Measurements from ENCODE around the gene SLC27A2.

SLC27A2 gene

GRCh38 chr15:50190723-50191122, 8.7 kb downstream of the SLC27A2 start:
- DNase-seq (ENCODE audit: low spot score), result no peak

DNA sequence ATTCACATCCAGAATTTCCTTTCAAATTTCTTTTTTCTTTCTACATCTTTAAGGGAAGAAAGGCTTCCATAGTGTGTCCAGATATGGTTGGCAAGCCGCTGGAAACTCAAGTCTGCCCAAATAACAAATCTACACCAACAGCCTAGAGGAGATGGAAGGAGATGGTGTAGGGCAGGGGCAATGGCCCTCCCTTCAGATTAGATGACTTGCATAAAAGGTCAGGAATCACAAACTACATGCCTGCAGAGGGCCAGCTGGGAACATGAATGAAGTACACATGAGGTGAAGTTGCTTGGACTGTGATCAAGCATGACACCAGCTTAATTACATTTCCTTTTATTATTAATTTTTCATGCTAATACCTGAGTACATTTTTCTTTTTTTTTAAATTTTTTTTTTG, 10.2 kb downstream of the SLC27A2 start:
- DNase-seq (ENCODE audit: low spot score), result no peak

DNA sequence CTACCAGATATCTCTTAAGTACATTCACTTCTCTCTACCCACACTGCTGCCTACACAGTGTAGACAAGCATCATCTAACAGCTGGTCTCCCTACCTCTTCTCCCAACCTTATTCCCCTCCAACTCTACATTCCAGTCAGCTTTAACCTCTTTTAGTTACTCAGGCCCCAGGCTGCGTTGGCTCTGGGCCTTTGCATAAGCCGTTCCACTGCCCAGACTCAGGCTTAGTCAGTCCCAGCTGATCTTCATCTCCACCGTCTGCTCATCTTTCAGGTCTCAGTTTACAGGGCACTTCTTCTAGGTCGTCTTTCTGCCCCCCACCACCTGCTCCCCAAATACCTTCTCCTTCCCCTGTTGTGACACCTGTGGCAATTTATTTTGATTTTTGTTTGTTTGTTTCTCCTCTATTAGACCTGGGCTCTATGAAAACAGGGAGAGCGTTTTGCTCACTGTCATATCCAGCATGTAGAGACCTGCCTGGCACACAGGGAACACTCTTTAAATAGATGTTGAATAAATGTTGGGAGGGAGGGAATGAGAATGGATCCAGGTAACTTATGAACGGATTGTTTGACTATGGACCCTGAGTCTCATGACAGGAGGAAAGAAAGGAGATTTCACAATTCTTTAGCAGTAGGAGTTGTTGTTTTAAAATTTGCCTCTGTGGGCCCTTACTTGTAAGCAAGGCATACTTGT, 11.1 kb downstream of the SLC27A2 start:
- DNase-seq (ENCODE audit: low spot score), result no peak

DNA sequence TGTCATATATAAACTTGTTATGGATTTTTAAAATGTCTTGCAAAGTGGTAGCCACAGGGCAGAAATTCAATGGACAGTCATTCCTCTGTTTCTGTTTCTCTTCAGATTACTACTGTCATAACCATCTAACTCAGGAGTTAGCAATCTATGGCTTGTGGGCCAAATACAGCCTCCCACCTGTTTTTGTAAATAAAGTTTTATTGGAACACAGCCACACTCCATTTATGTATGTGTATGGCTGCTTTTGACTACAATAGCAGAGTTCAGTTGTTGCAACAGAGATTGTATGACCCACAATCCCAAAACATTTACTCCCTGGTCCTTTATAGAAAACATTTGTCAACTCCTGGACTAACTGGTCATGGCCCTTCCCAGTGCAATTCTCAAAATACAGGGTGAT, 20.0 kb downstream of the SLC27A2 start:
- DNase-seq (ENCODE audit: low spot score), result no peak

- DNase-seq (ENCODE audit: low spot score), result no peak
Observed at GRCh38 chr15:50206020-50206419, 24.0 kb downstream of the SLC27A2 start.

DNA sequence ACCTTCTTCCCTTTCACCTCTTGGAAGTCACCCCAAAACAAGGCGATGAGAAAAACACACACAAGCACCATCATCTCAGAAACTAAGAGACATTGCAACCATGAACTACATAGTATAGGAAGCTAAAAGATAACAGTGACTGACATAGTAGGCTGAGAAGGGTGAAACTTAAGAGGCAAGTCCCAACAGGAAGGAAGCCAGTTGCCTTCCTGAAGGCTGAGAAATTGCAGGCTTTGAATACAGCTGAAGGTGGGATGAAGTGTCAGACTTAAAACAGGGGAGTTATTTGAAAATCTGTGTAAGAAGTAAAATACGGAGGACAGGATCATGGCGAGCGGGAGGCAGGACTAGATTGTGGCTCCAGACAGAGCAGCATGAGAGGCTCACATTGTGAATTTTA, 27.8 kb downstream of the SLC27A2 start:
- no peak for DNase-seq (ENCODE audit: low spot score)

GRCh38 chr15:50210462-50211157, 28.6 kb downstream of the SLC27A2 start:
- DNase-seq (ENCODE audit: low spot score), result no peak

GRCh38 chr15:50218291-50218690, 36.3 kb downstream of the SLC27A2 start:
- DNase-seq (ENCODE audit: low spot score), result no peak

GRCh38 chr15:50218691-50219090, 36.7 kb downstream of the SLC27A2 start:
- DNase-seq (ENCODE audit: low spot score), result no peak

DNA sequence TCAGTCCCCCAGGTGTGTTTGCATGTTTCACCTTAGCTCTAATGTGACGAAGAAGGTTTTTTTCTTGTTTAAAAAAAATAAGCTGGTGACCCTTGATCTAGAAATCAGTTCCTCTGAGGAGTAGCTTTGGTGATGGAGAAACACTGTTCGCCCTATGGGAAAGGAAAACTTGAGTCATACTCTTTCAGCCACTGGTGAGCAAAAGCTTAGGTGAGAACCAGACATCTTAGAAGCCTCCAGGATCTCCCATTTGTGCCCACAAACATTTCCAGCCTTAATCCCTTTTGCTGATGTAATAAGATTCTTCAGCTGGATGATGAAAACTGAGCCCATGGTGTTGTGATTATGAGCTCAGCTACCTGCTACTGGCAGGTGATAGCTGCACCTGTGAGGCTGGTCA, 37.8 kb downstream of the SLC27A2 start:
- DNase-seq (ENCODE audit: low spot score), result no peak

- DNase-seq (ENCODE audit: low spot score), result no peak
Observed at GRCh38 chr15:50222181-50222580, 40.2 kb downstream of the SLC27A2 start.

DNA sequence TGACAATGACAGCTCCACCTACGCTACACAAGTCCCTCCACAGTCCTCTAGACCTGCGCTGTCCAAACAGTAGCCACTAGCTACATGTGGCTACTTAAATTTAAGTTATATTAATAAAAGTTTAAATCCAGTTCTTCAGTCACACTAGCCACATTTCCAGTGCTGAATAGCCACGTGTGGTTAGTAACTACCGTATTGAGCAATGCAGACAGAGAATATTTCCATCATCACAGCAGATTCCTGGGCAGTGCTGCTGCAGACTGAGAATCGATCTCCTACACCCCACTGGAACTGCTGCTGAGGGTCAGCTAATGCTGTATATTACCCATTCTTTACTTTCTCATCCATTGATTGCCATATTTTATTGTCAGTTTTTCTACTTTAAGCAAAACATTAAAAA, 42.6 kb downstream of the SLC27A2 start:
- no peak for DNase-seq (ENCODE audit: low spot score)

DNA sequence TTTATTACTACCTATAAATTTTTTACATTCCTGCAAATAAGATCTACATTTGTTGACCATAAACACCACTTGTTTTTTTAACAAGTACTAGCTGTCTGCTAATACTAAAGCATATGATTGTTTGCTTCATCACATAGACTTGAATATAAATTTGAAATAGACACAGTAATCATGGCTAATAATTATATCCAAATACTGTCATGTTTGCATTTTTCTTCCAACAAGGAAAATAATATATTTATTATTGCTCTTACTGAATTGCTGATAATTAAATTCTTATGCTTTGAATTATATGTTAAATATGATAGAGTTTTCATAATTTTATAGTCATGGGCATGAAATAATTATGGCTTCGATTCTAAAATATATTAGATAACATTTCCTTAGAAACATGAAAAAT, 43.1 kb downstream of the SLC27A2 start:
- no peak for DNase-seq (ENCODE audit: low spot score)

DNA sequence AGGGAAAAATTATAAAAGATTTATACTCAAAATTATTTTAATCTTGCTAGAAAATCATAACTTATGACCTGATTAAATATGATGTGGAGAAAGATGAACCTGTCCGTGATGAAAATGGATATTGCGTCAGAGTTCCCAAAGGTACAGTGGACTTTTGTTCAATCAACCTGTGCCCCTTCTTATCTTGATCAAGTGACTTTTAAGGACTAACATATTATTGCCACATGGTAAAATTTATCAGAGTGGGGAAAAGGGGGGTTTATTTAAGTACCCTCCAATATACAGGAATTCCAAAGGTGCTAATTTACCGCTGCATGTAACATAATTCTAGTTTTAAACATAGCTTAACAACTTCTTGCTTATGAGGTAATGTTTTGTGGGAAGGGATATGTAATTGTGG, 43.9 kb downstream of the SLC27A2 start:
- no peak for DNase-seq (ENCODE audit: low spot score)

DNA sequence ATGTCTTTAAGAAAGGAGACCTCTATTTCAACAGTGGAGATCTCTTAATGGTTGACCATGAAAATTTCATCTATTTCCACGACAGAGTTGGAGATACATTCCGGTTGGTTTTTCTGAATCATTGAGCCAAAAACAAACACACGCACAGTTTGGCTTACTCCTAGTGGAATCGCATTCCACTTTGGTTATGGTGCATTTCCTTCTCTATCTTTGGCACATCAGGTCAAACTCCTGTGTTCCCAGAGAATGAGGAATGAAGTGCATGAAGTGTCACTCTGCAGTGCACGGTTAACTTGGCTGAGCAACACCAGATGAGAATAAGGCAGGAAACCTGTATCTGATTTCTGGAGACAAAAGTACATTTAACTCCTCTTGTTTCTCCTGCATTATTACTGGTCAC, 45.1 kb downstream of the SLC27A2 start:
- DNase-seq (ENCODE audit: low spot score), result no peak

GRCh38 chr15:50228866-50229265, 46.9 kb downstream of the SLC27A2 start:
- no peak for DNase-seq (ENCODE audit: low spot score)

DNA sequence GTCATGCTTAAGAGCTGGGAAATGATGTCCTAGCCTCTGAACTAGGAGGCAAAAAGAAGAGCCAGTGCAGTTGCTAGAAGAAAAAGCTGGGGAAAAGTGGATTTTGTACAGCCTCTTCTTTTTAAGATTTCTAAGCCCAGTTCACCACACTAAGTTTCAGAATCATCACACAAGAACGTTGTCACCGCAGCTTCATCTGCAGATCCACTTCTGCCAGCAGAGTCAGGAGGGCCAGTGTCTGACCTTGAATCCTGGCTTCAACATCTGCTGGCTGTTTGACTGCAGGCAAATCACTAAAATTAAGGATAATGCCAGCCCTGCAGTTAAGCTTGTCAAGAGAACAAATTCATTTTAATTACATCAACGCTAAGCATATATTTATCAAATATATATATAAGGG, 47.3 kb downstream of the SLC27A2 start:
- DNase-seq (ENCODE audit: low spot score), result no peak

GRCh38 chr15:50231761-50232160, 49.8 kb downstream of the SLC27A2 start:
- DNase-seq (ENCODE audit: low spot score), result no peak

GRCh38 chr15:50232791-50233190, 50.8 kb downstream of the SLC27A2 start:
- no peak for DNase-seq (ENCODE audit: low spot score)

GRCh38 chr15:50233192-50233736, 51.3 kb downstream of the SLC27A2 start:
- DNase-seq (ENCODE audit: low spot score), result no peak

DNA sequence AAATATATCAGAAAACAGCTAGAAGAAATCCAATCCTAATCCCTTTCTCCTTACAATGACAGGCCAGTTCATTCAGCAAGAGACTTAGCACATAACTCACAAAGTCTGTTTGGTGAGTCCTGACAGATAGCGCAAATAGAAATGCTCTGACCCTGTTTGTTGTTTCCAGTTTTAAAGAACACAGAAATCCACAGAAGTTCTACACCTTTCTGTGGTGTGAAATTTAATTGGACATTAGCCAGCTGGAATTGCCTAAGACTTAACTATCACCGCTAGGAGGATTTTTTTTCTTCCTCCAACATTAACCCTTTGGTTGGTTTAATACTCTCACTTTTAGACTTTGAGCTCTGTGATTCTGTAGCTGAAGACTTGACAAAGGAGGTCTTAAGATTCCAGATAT, 52.8 kb downstream of the SLC27A2 start:
- no peak for DNase-seq (ENCODE audit: low spot score)

- no peak for DNase-seq (ENCODE audit: low spot score)
Observed at GRCh38 chr15:50235794-50236193, 53.8 kb downstream of the SLC27A2 start.

DNA sequence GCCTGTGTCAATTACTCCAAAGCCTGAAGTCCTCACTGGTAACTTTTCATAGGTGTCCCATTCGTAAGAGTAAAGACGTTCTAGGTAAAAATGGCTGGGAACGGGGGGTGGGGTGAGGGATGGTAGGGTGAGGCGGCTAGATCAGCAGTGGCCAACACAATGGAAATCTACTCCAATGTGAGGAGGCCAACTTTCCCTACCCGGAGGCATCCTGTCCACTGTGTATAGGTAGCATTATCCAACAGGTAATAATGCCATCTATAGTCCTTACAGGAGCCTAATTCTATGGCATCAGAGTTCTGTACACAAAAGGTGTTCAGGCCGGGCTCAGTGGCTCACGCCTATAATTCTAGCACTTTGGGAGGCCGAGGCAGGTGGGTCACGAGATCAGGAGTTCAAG, 54.4 kb downstream of the SLC27A2 start:
- no peak for DNase-seq (ENCODE audit: low spot score)

- DNase-seq (ENCODE audit: low spot score), result no peak
Observed at GRCh38 chr15:50238255-50238654, 56.3 kb downstream of the SLC27A2 start.
